ENCODE measurements around the gene TTLL5. TPM values are rescaled to one million over a fixed set of nuclear protein-coding genes. Genes with fewer than 3 reads are reported as not detected.

Gene TTLL5
- total and polyA plus RNA-seq, 2 of the 4 experiments (the other 2 are of a cell fraction), result 11.9 to 16.7 TPM

DNA sequence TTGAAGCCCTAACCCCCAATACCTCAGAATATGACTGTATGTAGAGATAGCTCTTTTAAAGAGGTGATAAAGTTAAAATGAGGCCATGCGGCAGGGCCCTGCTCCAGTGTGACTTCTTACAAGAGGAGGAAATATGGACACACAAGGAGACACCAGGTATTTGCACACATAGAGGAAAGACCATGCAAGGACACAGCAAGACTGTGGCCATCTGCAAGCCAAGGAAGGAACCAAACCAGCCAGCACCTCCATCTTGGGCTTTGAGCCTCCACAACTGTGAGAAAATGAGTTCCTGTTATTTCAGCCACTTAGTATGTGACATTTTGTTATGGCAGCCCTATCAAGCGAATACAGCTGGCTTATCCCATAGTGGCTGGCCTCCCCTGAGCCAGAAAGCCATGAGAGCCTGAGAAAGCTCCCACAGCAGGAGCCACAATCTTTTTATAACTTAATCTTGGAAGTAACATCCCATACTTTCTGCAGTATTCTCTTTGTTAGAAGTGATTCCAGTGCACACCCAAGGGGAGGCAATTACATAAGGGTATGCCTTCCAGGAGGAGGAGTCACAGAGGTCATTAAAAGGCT, 272.8 kb downstream of the TTLL5 start:
- dilution Hi-C loops (cut with HindIII; ENCODE audit: low sequenced_read_pairs, unreplicated experiment), result no loop called here
- CTCF ChIA-PET, result no interaction called here

More for the DNA sequence above, 272.8 kb downstream of the TTLL5 start:
- Histone ChIP-seq H2AFZ (replicated peaks; ENCODE audit: low read length, poor library complexity) (no peak overlapping the region), H3K27me3 (ENCODE audit: control insufficient read depth, insufficient read depth, low read length) (no peaks in the 10 kb centered on the region), H3K9me1 (ENCODE audit: insufficient read depth, low read length) (no peaks in the 10 kb centered on the region; the same call in 1 of the 2 replicates), H3K79me1 (ENCODE audit: low read depth in 1 of 2, low read length in 2 of 2) (no peaks in the 10 kb centered on the region), H3K9me3 (ENCODE audit: control insufficient read depth, insufficient read depth, low read length) (no peaks in the 10 kb centered on the region), H2AK5ac (ENCODE audit: low read depth, low read length) (no peak overlapping the region), H3K4me1 (ENCODE audit: control insufficient read depth, insufficient read depth, low read length) (no peaks in the 10 kb centered on the region), H3K4me2 (ENCODE audit: low read depth, low read length) (no peak overlapping the region), H4K5ac (ENCODE audit: low read depth, low read length) (no peak overlapping the region), H3K9ac (ENCODE audit: low read depth, low read length) (no peak overlapping the region), H2BK5ac (ENCODE audit: low read depth, low read length, poor library complexity, severe bottlenecking) (no peak overlapping the region), H2BK120ac (ENCODE audit: low read depth, low read length) (no peak overlapping the region), H2BK15ac (ENCODE audit: low read depth, low read length) (no peak overlapping the region), H3K56ac (ENCODE audit: extremely low read depth, insufficient read depth, low read length) (no peak overlapping the region), H3K4ac (ENCODE audit: low read depth, low read length) (no peak overlapping the region), H4K8ac (ENCODE audit: low read depth in 2 of 2, low read length in 2 of 2) (no peak overlapping the region), H3K14ac (replicated peaks; ENCODE audit: low read depth, low read length) (no peak overlapping the region), H3K27ac (ENCODE audit: insufficient read depth, low read length) (no peak overlapping the region), H2BK20ac (ENCODE audit: low read depth, low read length) (no peak overlapping the region), H3K36me3 (ENCODE audit: control insufficient read depth, insufficient read depth, low read length) (no peaks in the 10 kb centered on the region), H3K4me3 (ENCODE audit: insufficient read depth, low read depth, low read length) (no peak overlapping the region), H4K20me1 (ENCODE audit: insufficient read depth, low read length) (no peaks in the 10 kb centered on the region), H3K23ac (ENCODE audit: low read depth, low read length) (no peak overlapping the region), H2AK9ac (replicated peaks; ENCODE audit: low read depth, low read length, poor library complexity) (no peak overlapping the region), H4K91ac (ENCODE audit: insufficient read depth, low read depth, low read length) (no peak overlapping the region), H3K18ac (ENCODE audit: low read depth, low read length) (no peak overlapping the region)
- intact Hi-C loops (cut with micrococcal nuclease) (no loop called here), in situ Hi-C loops (cut with MboI; ENCODE audit: low sequenced_read_pairs) (no loop called here)
- POLR2A ChIA-PET (ENCODE audit: unreplicated experiment), result no interaction called here
- BruUV-seq (replicated peaks), result no TSS peak
- WGBS, 2 experiments (ENCODE audit: extremely low coverage in 2 of 2, insufficient read length in 1 of 2), result 60% methylated on average over 1 of the region's 2 CpGs; no CpG with 5 or more reads in 1 of the 2 experiments
- no peak for TF ChIP-seq NFE2L2 (IDR thresholded peaks at IDR 0.05; ENCODE audit: low read depth, low read length)
- no peak for TF ChIP-seq SMC3 (IDR thresholded peaks at IDR 0.05; ENCODE audit: low read depth, low read length)
- TF ChIP-seq, protein P1, sequence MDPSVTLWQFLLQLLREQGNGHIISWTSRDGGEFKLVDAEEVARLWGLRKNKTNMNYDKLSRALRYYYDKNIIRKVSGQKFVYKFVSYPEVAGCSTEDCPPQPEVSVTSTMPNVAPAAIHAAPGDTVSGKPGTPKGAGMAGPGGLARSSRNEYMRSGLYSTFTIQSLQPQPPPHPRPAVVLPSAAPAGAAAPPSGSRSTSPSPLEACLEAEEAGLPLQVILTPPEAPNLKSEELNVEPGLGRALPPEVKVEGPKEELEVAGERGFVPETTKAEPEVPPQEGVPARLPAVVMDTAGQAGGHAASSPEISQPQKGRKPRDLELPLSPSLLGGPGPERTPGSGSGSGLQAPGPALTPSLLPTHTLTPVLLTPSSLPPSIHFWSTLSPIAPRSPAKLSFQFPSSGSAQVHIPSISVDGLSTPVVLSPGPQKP (IDR thresholded peaks at IDR 0.05; ENCODE audit: borderline replicate concordance, low read depth, low read length), result no peak
- no peak for ATAC-seq (ENCODE audit: low read depth)
- no peak for DNase-seq
